Stimulated activated CD8-positive, alpha-beta memory T cell treated with anti-CD3 and anti-CD28 coated beads, Interleukin-7, amount 100 ng/mL, for 4 hours (primary cell): ENCODE results near the gene DBF4B.
"Not testable (repeated sequence)": the region's sequence is repeated elsewhere in the genome, so short reads cannot be mapped to it uniquely, and the experiment has no call there.

Experiments
- DNase-seq, 2 donors: peaks; one replicate each; pipeline ENCODE4 v3.0.0-alpha.2; 2020; ENCODE audit warnings: low read depth in 2 of 2

The DBF4B gene

GRCh38 chr17:44734272-44734671, 25.8 kb downstream of the DBF4B start:
- no peak for DNase-seq

GRCh38 chr17:44736551-44737240, 28.2 kb downstream of the DBF4B start:
- DNase-seq: no peak

GRCh38 chr17:44738214-44738906, 29.9 kb downstream of the DBF4B start:
- no peak for DNase-seq

GRCh38 chr17:44741316-44741715, 32.9 kb downstream of the DBF4B start:
- DNase-seq: no peak

GRCh38 chr17:44745301-44745700, 36.8 kb downstream of the DBF4B start:
- no peak for DNase-seq

- not testable (repeated sequence) for DNase-seq
Observed at GRCh38 chr17:44745738-44746137, 37.3 kb downstream of the DBF4B start.

GRCh38 chr17:44747566-44747965, 39.1 kb downstream of the DBF4B start:
- DNase-seq: no peak

GRCh38 chr17:44749076-44749979, 40.9 kb downstream of the DBF4B start:
- no peak for DNase-seq

- DNase-seq: no peak
Observed at GRCh38 chr17:44749980-44750318, 41.5 kb downstream of the DBF4B start.

- no peak for DNase-seq
Observed at GRCh38 chr17:44751331-44751730, 42.9 kb downstream of the DBF4B start.

- DNase-seq: no peak
Observed at GRCh38 chr17:44751806-44752205, 43.3 kb downstream of the DBF4B start.

GRCh38 chr17:44752953-44753861, 44.7 kb downstream of the DBF4B start:
- no peak for DNase-seq

- DNase-seq: no peak
Observed at GRCh38 chr17:44754276-44754675, 45.8 kb downstream of the DBF4B start.

- DNase-seq: not testable (repeated sequence)
Observed at GRCh38 chr17:44755180-44755579, 46.7 kb downstream of the DBF4B start.

- no peak for DNase-seq
Observed at GRCh38 chr17:44757045-44757917, 48.8 kb downstream of the DBF4B start.

- DNase-seq: no peak
Observed at GRCh38 chr17:44757918-44758413, 49.5 kb downstream of the DBF4B start.

GRCh38 chr17:44758414-44759085, 50.1 kb downstream of the DBF4B start, which contains the start of gene ADAM11:
Gene ADAM11 (plus strand): TSS chr17:44758988. CDS start chr17:44759200, 212 bp downstream.
- DNase-seq: peak in 1 of 2 donors; percentile 7

GRCh38 chr17:44759086-44759915, 50.8 kb downstream of the DBF4B start:
- DNase-seq: no peak

GRCh38 chr17:44759916-44760243, 51.4 kb downstream of the DBF4B start:
- no peak for DNase-seq
